ENCODE results near the gene LILRA2.
"Not testable (repeated sequence)": the region's sequence is repeated elsewhere in the genome, so short reads cannot be mapped to it uniquely, and the experiment has no call there.

- TF ChIP-seq, protein P1, sequence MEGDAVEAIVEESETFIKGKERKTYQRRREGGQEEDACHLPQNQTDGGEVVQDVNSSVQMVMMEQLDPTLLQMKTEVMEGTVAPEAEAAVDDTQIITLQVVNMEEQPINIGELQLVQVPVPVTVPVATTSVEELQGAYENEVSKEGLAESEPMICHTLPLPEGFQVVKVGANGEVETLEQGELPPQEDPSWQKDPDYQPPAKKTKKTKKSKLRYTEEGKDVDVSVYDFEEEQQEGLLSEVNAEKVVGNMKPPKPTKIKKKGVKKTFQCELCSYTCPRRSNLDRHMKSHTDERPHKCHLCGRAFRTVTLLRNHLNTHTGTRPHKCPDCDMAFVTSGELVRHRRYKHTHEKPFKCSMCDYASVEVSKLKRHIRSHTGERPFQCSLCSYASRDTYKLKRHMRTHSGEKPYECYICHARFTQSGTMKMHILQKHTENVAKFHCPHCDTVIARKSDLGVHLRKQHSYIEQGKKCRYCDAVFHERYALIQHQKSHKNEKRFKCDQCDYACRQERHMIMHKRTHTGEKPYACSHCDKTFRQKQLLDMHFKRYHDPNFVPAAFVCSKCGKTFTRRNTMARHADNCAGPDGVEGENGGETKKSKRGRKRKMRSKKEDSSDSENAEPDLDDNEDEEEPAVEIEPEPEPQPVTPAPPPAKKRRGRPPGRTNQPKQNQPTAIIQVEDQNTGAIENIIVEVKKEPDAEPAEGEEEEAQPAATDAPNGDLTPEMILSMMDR (IDR thresholded peaks at IDR 0.05; ENCODE audit: borderline replicate concordance, extremely low read depth, low read length, poor library complexity, severe bottlenecking): not testable (repeated sequence)
- TF ChIP-seq EZH2 (IDR thresholded peaks at IDR 0.05; ENCODE audit: borderline replicate concordance, low read depth, low read length, severe bottlenecking): not testable (repeated sequence)
These were observed 56.7 kb downstream of the LILRA2 start, which contains the start of gene LILRB1 for GRCh38 chr19:54630262-54630661.

Measured in DND-41 (cell line).